DND-41 (cell line): ENCODE data around the gene RDH14.

Source experiments
- CTCF ChIP-seq: IDR thresholded peaks from 2 replicates; pipeline ENCODE4 v1.5.1; 2012; ENCODE audit warnings: borderline replicate concordance, low read length, moderate library complexity, mild to moderate bottlenecking; ENCODE audit not compliant: poor library complexity, severe bottlenecking; ENCODE audit errors: extremely low read depth
- EZH2 ChIP-seq: IDR thresholded peaks from 3 replicates; pipeline ENCODE4 v1.6.1; 2012; ENCODE audit warnings: borderline replicate concordance, low read depth, mild to moderate bottlenecking, moderate library complexity, low read length, inconsistent platforms; ENCODE audit not compliant: severe bottlenecking

GRCh38 chr2:18548621-18549020 is 11.8 kb downstream of the RDH14 start:
- TF ChIP-seq CTCF, result no peak
- TF ChIP-seq EZH2, result no peak
